AG04449 (cell line): ENCODE data around the gene CEP135.
"Not testable (repeated sequence)": the region's sequence is repeated elsewhere in the genome, so short reads cannot be mapped to it uniquely, and the experiment has no call there.

Experiments
- CTCF ChIA-PET: fragments of 350-600 bp; formaldehyde crosslinking; extraction: SDS; loops from one replicate; lab custom pipeline; 2021; ENCODE audit warnings: antibody characterized with exemption; lab: Yijun Ruan, JAX
- POLR2A ChIA-PET: fragments of 400-600, 350-600 bp; formaldehyde crosslinking; extraction: SDS; loops from one replicate; lab custom pipeline; 2020; ENCODE audit warnings: antibody characterized with exemption, inconsistent platforms; lab: Yijun Ruan, JAX
- DNase-seq: peaks from one replicate; pipeline ENCODE4 v3.0.0-alpha.2; 2010; ENCODE audit warnings: low read depth, low spot score
- H3K4me3 ChIP-seq: 2 replicates; pipeline ENCODE4 v1.5.1; 2011; ENCODE audit warnings: low read depth, mild to moderate bottlenecking, control low read depth, low read length
- TF ChIP-seq, protein P1 (sequence below): IDR thresholded peaks from one replicate; pipeline ENCODE4 v1.5.1; 2011; ENCODE audit warnings: mild to moderate bottlenecking, moderate library complexity, low read length, control low read depth, inconsistent platforms; ENCODE audit not compliant: insufficient read depth; ENCODE audit errors: missing control alignments

Gene CEP135

DNA sequence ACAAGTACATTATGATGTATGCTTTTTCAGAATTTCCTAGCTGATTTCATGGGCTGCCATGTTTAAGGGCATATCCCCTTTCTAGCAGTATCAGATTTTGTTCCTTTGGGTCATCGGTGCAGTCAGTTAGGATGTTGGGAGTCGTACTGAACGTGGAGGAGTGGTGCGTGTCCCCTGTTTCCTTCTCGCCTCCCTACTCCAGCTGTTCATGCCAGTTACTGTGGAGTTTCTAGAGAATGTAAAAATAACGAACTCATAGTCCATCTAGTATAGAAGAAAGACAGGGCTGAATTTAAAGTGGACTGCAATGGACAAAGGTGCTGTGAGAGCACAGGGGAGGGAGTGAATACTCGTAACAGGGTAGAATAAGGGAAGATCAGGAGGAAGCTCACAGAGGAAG lies 111.3 kb downstream of the CEP135 start:
- POLR2A ChIA-PET, result no interaction called here
- CTCF ChIA-PET, result interaction anchor here (0.8 kb wide), 1 partner anchor 9 kb away, joined by 3 read pairs; no protein-coding TSS in a partner anchor
- no peak for DNase-seq
- TF ChIP-seq, protein P1, sequence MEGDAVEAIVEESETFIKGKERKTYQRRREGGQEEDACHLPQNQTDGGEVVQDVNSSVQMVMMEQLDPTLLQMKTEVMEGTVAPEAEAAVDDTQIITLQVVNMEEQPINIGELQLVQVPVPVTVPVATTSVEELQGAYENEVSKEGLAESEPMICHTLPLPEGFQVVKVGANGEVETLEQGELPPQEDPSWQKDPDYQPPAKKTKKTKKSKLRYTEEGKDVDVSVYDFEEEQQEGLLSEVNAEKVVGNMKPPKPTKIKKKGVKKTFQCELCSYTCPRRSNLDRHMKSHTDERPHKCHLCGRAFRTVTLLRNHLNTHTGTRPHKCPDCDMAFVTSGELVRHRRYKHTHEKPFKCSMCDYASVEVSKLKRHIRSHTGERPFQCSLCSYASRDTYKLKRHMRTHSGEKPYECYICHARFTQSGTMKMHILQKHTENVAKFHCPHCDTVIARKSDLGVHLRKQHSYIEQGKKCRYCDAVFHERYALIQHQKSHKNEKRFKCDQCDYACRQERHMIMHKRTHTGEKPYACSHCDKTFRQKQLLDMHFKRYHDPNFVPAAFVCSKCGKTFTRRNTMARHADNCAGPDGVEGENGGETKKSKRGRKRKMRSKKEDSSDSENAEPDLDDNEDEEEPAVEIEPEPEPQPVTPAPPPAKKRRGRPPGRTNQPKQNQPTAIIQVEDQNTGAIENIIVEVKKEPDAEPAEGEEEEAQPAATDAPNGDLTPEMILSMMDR, result no peak
- no peak overlapping the region for H3K4me3 ChIP-seq

DNA sequence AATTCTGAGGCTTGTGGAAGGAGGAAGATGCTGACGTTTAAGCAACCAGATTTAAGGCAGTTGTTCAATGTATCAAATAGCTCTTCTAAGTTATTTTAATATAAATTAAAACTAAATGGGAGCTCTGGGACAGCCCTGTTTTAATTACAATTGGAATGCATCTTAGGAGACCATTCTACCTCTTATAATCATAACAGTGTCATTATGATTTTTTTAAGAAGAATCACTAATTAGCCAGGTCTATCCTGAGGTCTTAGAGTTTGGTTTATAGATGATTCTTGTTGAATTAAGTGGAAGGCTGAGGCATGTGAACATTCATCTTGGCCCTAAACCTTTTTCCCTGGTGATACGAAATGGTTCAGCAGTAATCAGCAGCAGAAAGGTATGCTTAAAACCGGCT lies 113.4 kb downstream of the CEP135 start:
- no peak for DNase-seq
- H3K4me3 ChIP-seq, result no peak overlapping the region
- TF ChIP-seq, protein P1, result no peak
- CTCF ChIA-PET, result interaction anchor here (0.8 kb wide), 1 partner anchor 13 kb away, joined by 3 read pairs; no protein-coding TSS in a partner anchor
- POLR2A ChIA-PET, result no interaction called here

DNA sequence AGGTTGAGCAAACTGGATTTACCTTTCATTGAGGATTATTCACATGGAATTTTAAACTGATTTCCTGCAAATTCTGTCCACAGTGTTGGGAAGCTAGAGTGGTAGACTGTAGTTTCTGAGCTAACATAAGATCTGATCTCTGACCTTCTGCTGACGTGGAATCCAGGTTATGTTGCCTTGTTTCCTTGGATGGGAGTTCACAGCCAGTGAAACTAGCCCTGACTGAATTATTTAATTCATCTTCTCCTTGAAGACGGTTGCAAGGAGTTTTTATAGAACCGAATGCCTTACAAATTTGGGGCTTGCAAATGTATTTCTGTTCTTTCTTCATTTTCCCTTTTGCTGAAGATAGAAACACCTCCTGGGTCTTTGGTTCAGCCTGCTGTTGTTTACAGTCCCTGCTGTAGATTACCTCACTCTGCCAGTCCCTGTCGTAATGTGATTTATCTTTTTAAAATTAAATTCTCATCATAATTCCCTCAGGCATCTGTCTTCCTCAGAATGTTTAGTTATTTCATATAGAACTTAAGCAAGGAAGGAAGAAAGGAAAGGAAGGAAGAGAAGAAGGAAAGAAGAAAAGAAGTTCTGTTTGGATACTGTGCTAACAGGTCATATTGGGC lies 113.9 kb downstream of the CEP135 start:
- CTCF ChIA-PET, result no interaction called here
- POLR2A ChIA-PET, result no interaction called here
- DNase-seq, result no peak
- H3K4me3 ChIP-seq, result no peak overlapping the region
- TF ChIP-seq, protein P1, result no peak

DNA sequence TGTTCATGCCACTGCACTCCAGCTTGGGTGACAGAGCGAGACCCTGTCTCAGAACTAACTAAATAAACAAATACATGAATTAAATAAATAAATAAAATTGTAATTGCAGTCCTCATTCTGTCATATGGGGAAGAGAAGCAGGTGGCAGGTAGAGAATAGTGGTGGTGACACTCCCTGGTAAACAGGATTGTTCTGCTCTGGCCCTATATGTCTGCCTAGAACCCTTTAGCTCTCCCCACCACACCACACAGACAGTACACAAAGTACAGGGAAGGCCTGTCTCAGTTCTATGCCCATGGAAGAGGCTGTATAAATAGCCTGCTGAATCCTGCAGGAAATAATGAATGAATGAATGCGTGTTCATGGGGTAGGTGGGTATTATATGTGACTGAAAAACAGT lies 117.7 kb downstream of the CEP135 start:
- POLR2A ChIA-PET, result no interaction called here
- no peak overlapping the region for H3K4me3 ChIP-seq
- CTCF ChIA-PET, result no interaction called here
- no peak for DNase-seq
- TF ChIP-seq, protein P1, result no peak

DNA sequence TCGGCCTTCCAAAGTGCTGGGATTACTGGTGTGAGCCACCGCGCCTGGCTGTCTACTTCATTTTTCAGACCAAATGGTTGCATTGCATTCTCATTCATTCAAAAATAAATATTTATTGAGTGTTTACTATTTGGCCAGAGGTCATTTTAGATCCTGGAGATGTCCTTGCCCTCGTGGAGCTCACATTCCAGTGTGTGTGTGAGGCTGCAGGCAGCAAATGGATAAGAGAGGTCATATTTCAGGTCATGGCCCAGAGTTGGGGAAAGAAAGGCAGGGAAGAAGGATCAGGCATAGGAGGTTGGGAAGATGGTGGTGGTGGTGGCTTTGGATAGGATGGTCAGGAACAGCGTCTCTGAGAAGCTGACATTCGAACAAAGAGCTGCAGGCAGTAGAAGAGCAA lies 119.1 kb downstream of the CEP135 start:
- POLR2A ChIA-PET, result no interaction called here
- CTCF ChIA-PET, result no interaction called here
- TF ChIP-seq, protein P1, result no peak
- no peak for DNase-seq
- H3K4me3 ChIP-seq, result no peak overlapping the region

DNA sequence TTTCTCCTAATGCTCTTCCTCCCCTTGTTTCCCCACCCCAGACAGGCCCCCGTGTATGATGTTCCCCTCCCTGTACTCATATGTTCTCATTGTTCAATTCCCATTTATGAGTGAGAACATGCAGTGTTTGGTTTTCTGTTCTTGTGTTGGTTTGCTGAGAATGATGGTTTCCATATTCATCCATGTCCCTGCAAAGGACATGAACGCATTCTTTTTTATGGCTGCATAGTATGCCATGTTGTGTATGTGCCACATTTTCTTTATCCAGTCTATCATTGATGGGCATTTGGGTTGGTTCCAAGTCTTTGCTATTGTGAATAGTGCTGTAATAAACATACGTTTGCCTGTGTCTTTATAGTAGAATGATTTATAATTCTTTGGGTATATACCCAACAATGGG lies 124.0 kb downstream of the CEP135 start:
- DNase-seq, POLR2A ChIA-PET, H3K4me3 ChIP-seq, CTCF ChIA-PET: not testable (repeated sequence)

DNA sequence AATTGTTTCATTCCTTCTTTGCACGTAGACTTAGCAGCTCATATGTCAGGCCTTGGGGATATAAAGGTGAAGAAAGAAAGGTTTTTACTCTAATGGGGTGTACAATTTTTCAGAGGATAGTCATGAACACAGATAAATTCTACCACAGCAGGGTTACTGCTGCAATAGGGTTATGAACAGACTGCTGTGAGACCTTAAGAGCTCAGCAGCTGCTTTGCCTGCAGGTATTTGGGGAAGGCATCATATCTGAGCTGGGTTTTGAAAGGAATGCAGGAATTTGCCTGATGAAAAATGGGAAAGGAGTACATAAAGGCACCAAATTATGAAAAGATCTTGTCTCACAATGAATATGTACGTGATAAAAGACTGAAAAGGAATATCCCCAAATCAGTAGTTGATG lies 128.9 kb downstream of the CEP135 start:
- CTCF ChIA-PET, result no interaction called here
- no peak for DNase-seq
- H3K4me3 ChIP-seq, result no peak overlapping the region
- TF ChIP-seq, protein P1, result no peak
- POLR2A ChIA-PET, result no interaction called here
